ENCODE data around the gene HSF4.

GRCh38 chr16:67191995-67192681 lies 27.6 kb downstream of the HSF4 start, which contains the start of gene E2F4:
- no peak for TF ChIP-seq CTCF (IDR thresholded peaks at IDR 0.05; ENCODE audit: low read depth, low read length, poor library complexity, severe bottlenecking)
- no peak for TF ChIP-seq EZH2phosphoT487 (IDR thresholded peaks at IDR 0.05; ENCODE audit: borderline replicate concordance, low read length)

Measured in DOHH2 (cell line).